Hematopoietic multipotent progenitor cell treated with erythropoietin and hydrocortisone succinate and interleukin-3 and kit ligand, for 8 days (in vitro differentiated cells): ENCODE measurements around the gene DDIT4L.
"Not testable (repeated sequence)": the region's sequence is repeated elsewhere in the genome, so short reads cannot be mapped to it uniquely, and the experiment has no call there.

Experiments used
- DNase-seq: peaks from one replicate; pipeline ENCODE4 v3.0.0-alpha.2; 2015

The DDIT4L gene

GRCh38 chr4:100189820-100190642 lies at the start of gene DDIT4L:
DDIT4L (minus strand) TSS chr4:100190468; CDS start chr4:100189983, 485 bp downstream.
- DNase-seq: no peak

- no peak for DNase-seq
Measured at GRCh38 chr4:100240008-100240407, 49.7 kb upstream of the DDIT4L start.

GRCh38 chr4:100224721-100225120 lies 34.5 kb upstream of the DDIT4L start:
- DNase-seq: no peak

- DNase-seq: no peak
Measured at GRCh38 chr4:100224160-100224559, 33.9 kb upstream of the DDIT4L start.

GRCh38 chr4:100208964-100209363 lies 18.7 kb upstream of the DDIT4L start:
- DNase-seq: no peak

- DNase-seq: no peak
Measured at GRCh38 chr4:100208459-100208858, 18.2 kb upstream of the DDIT4L start.

GRCh38 chr4:100206850-100207249 lies 16.6 kb upstream of the DDIT4L start:
- DNase-seq: no peak

GRCh38 chr4:100198061-100198460 lies 7.8 kb upstream of the DDIT4L start:
- no peak for DNase-seq

- not testable (repeated sequence) for DNase-seq
Measured at GRCh38 chr4:100196388-100197071, 6.3 kb upstream of the DDIT4L start.

- DNase-seq: no peak
Measured at GRCh38 chr4:100190643-100191600, 654 bp upstream of the DDIT4L start.

GRCh38 chr4:100188829-100189228 lies 1.4 kb downstream of the DDIT4L start:
- no peak for DNase-seq

- DNase-seq: no peak
Measured at GRCh38 chr4:100187781-100188180, 2.5 kb downstream of the DDIT4L start.

GRCh38 chr4:100184787-100185186 lies 5.5 kb downstream of the DDIT4L start:
- no peak for DNase-seq

GRCh38 chr4:100177855-100178254 lies 12.4 kb downstream of the DDIT4L start:
- DNase-seq: no peak

GRCh38 chr4:100177126-100177525 lies 13.1 kb downstream of the DDIT4L start:
- no peak for DNase-seq

- no peak for DNase-seq
Measured at GRCh38 chr4:100175858-100176257, 14.4 kb downstream of the DDIT4L start.

- no peak for DNase-seq
Measured at GRCh38 chr4:100174985-100175383, 15.3 kb downstream of the DDIT4L start.

- no peak for DNase-seq
Measured at GRCh38 chr4:100170986-100171385, 19.3 kb downstream of the DDIT4L start.

GRCh38 chr4:100169491-100170485 lies 20.5 kb downstream of the DDIT4L start:
- DNase-seq: no peak

- DNase-seq: no peak
Measured at GRCh38 chr4:100168521-100168920, 21.7 kb downstream of the DDIT4L start.

- no peak for DNase-seq
Measured at GRCh38 chr4:100166297-100167039, 23.8 kb downstream of the DDIT4L start.
